Panc1 (cell line): ENCODE measurements around the gene FBXO4. TPM values are rescaled to one million over a fixed set of nuclear protein-coding genes. Genes with fewer than 3 reads are reported as not detected.

Experiments used
- ATAC-seq: fragments of 200-7000 bp; cut with Tn5 transposase; 2 replicates; pipeline ENCODE4 v1.9.1; 2020; ENCODE audit warnings: mild to moderate bottlenecking, moderate library complexity
- BruUV-seq: library from RNA; stranded (reverse); fragments of 400-500 nt; replicated peaks from 2 replicates; lab custom pipeline; 2021; lab: Mats Ljungman, UMichigan
- CTCF ChIA-PET: fragments of 300-600 bp; sonication (Branson Sonifier 250); formaldehyde crosslinking; loops from one replicate; lab custom pipeline; 2022; ENCODE audit warnings: antibody characterized with exemption; lab: Charles Lee
- POLR2A ChIA-PET: fragments of 300-600 bp; sonication (Branson Sonifier 250); formaldehyde crosslinking; loops from one replicate; lab custom pipeline; 2022; ENCODE audit warnings: antibody characterized with exemption; lab: Charles Lee
- DNase-seq: peaks from one replicate; pipeline ENCODE4 v3.0.0-alpha.2; 2010; ENCODE audit warnings: low read depth, low spot score
- H3K27ac ChIP-seq: 2 replicates; pipeline ENCODE4 v1.5.1; 2011; ENCODE audit warnings: mild to moderate bottlenecking, low read length, inconsistent platforms
- H3K27me3 ChIP-seq: fragments of 200-500 bp; sonication (Bioruptor generic); 2 replicates; pipeline ENCODE4 v1.6.0; 2014; ENCODE audit warnings: low read length, inconsistent platforms; ENCODE audit not compliant: control insufficient read depth, insufficient read depth
- H3K36me3 ChIP-seq: fragments of 200-500 bp; sonication (Bioruptor generic); 2 replicates; pipeline ENCODE4 v1.5.1; 2014; ENCODE audit warnings: inconsistent platforms, mild to moderate bottlenecking, low read length, moderate library complexity; ENCODE audit not compliant: control insufficient read depth, insufficient read depth
- H3K4me1 ChIP-seq: 2 replicates; pipeline ENCODE4 v1.5.1; 2011; ENCODE audit warnings: inconsistent platforms, mild to moderate bottlenecking, low read length, moderate library complexity; ENCODE audit not compliant: control insufficient read depth, insufficient read depth
- H3K4me3 ChIP-seq, 2 experiments: 2 replicates each; pipeline ENCODE4 v1.5.1; 2011 to 2012; ENCODE audit warnings: low read depth in 2 of 2, low read length in 2 of 2, mild to moderate bottlenecking in 2 of 2, inconsistent platforms in 1 of 2, moderate library complexity in 1 of 2
- H3K9me3 ChIP-seq: fragments of 200-500 bp; sonication (Bioruptor generic); 2 replicates; pipeline ENCODE4 v1.5.1; 2014; ENCODE audit warnings: low read depth, mild to moderate bottlenecking, inconsistent platforms, low read length, moderate library complexity; ENCODE audit not compliant: control insufficient read depth, insufficient read depth
- CTCF ChIP-seq: fragments of 450-650 bp; IDR thresholded peaks from 2 replicates; pipeline ENCODE4 v1.5.1; 2017; ENCODE audit warnings: mild to moderate bottlenecking
- POLR2AphosphoS5 ChIP-seq: IDR thresholded peaks from 2 replicates; pipeline ENCODE4 v1.6.1; 2012; ENCODE audit warnings: mild to moderate bottlenecking, low read depth, low read length, moderate library complexity
- REST ChIP-seq, 2 experiments: IDR thresholded peaks; 2 replicates each; pipeline ENCODE4 v1.6.1; 2011 to 2012; ENCODE audit warnings: low read depth in 2 of 2, control low read depth in 1 of 2, low read length in 1 of 2, mild to moderate bottlenecking in 1 of 2, moderate library complexity in 1 of 2; ENCODE audit not compliant: insufficient read depth in 1 of 2
- SIN3A ChIP-seq: IDR thresholded peaks from 2 replicates; pipeline ENCODE4 v1.6.1; 2012; ENCODE audit warnings: low read depth, mild to moderate bottlenecking, low read length, moderate library complexity, borderline replicate concordance; ENCODE audit not compliant: insufficient read depth
- TCF7L2 ChIP-seq: IDR thresholded peaks from 2 replicates; pipeline ENCODE4 v1.6.1; 2011; ENCODE audit warnings: mild to moderate bottlenecking, low read depth, low read length, inconsistent platforms
- in situ Hi-C: cut with HindIII; loops from 2 replicates; pipeline ENCODE4 v1.10.0; 2016; ENCODE audit warnings: low sequenced_read_pairs, low pct_unique_long_range_greater_than_20kb
- intact Hi-C: fragments of 100-400 bp; cut with micrococcal nuclease; formaldehyde crosslinking; loops from one replicate; pipeline ENCODE4 v1.10.0; 2022; ENCODE audit not compliant: unreplicated experiment
- total RNA-seq: library from RNA; stranded (reverse); gene quantifications from one replicate; pipeline ENCODE4 v1.2.1, GENCODE V29; 2021; ENCODE audit not compliant: unreplicated experiment

The FBXO4 gene
- total RNA-seq, 1 experiment from 2014 or later = 5.7 TPM

GRCh38 chr5:41908374-41909079, 16.6 kb upstream of the FBXO4 start:
- ChIA-PET POLR2A (no interaction called here), CTCF (no interaction called here)
- peaks cover 6% of the 10 kb centered on the region for H3K4me1 ChIP-seq
- intact Hi-C loops (no loop called here), in situ Hi-C loops (no loop called here)
- H3K9me3 ChIP-seq = no peaks in the 10 kb centered on the region
- ATAC-seq (no peak), DNase-seq (no peak)
- peaks cover 45% of the 10 kb centered on the region for H3K36me3 ChIP-seq
- H3K27me3 ChIP-seq = no peaks in the 10 kb centered on the region
- H3K27ac ChIP-seq = no peak overlapping the region
- no TSS peak for BruUV-seq
- TF ChIP-seq REST (IDR thresholded peaks at IDR 0.05; ENCODE audit: insufficient read depth in 1 of 2, low read depth in 2 of 2, low read length in 1 of 2) (no peak), TCF7L2 (no peak), CTCF (no peak), POLR2AphosphoS5 (no peak), SIN3A (no peak)
- H3K4me3 ChIP-seq = no peak overlapping the region

- no TSS peak for BruUV-seq
- no peaks in the 10 kb centered on the region for H3K27me3 ChIP-seq
- no peak overlapping the region for H3K4me3 ChIP-seq
- no peak for DNase-seq
- POLR2A ChIA-PET = no interaction called here
- no peak overlapping the region for H3K27ac ChIP-seq
- no peaks in the 10 kb centered on the region for H3K9me3 ChIP-seq
- intact Hi-C loops (no loop called here), in situ Hi-C loops (no loop called here)
- ATAC-seq = no peak
- H3K4me1 ChIP-seq = no peaks in the 10 kb centered on the region
- peaks cover 20% of the 10 kb centered on the region for H3K36me3 ChIP-seq
- TF ChIP-seq SIN3A = no peak
- TF ChIP-seq CTCF = no peak
- TF ChIP-seq TCF7L2 = no peak
- no peak for TF ChIP-seq POLR2AphosphoS5
- TF ChIP-seq REST (IDR thresholded peaks at IDR 0.05; ENCODE audit: insufficient read depth in 1 of 2, low read depth in 2 of 2, low read length in 1 of 2) = no peak
- CTCF ChIA-PET = no interaction called here
Measured at GRCh38 chr5:41918105-41918504, 7.0 kb upstream of the FBXO4 start.
